SK-N-SH (cell line): ENCODE data around the gene BRME1. TPM values are rescaled to one million over a fixed set of nuclear protein-coding genes. Genes with fewer than 3 reads are reported as not detected.

ENCODE experiments used
- CTCF ChIA-PET: fragments of 300-600, 350-600 bp; formaldehyde crosslinking; extraction: SDS; loops from one replicate; lab custom pipeline; 2021; lab: Yijun Ruan, JAX
- POLR2A ChIA-PET: fragments of 350-600 bp; sonication (Branson Sonifier 250); formaldehyde crosslinking; extraction: SDS; loops from one replicate; lab custom pipeline; 2020; ENCODE audit warnings: antibody characterized with exemption, inconsistent platforms; lab: Yijun Ruan, JAX
- DNase-seq: peaks from one replicate; pipeline ENCODE4 v3.0.0; 2012
- H2AFZ ChIP-seq: fragments of 200-600 bp; sonication (generic); 2 replicates; pipeline ENCODE4 v1.8.1; 2016; ENCODE audit warnings: antibody characterized with exemption, mild to moderate bottlenecking, low read depth
- H3F3A ChIP-seq: fragments of 200-600 bp; sonication (generic); replicated peaks from 2 replicates; pipeline ENCODE3; 2016; ENCODE audit warnings: antibody characterized with exemption, mild to moderate bottlenecking; ENCODE audit not compliant: insufficient read depth
- H3K27ac ChIP-seq, 2 experiments: fragments of 200-500 bp in 1 of 2; fragments of 200-600 bp in 1 of 2; sonication (Bioruptor generic) in 1 of 2; sonication (generic), shearing (Covaris generic) in 1 of 2; 2 replicates each; pipeline versions ENCODE4 v1.5.1 to v1.6.1; 2014 to 2016; ENCODE audit warnings: low read depth in 2 of 2, inconsistent platforms in 1 of 2, low read length in 1 of 2, mild to moderate bottlenecking in 1 of 2, mixed read lengths in 1 of 2
- H3K27me3 ChIP-seq: fragments of 200-600 bp; sonication (generic), shearing (Covaris generic); 2 replicates; pipeline ENCODE4 v1.6.1; 2016; ENCODE audit warnings: mixed run types; ENCODE audit not compliant: insufficient read depth
- H3K36me3 ChIP-seq, 2 experiments: fragments of 200-500 bp in 1 of 2; fragments of 200-600 bp in 1 of 2; sonication (Bioruptor generic) in 1 of 2; sonication (generic) in 1 of 2; replicated peaks in 1 of 2; 2 replicates each; pipeline versions ENCODE3 to v1.5.1; 2014 to 2016; ENCODE audit warnings: low read length in 1 of 2, mild to moderate bottlenecking in 1 of 2; ENCODE audit not compliant: insufficient read depth in 2 of 2, control insufficient read depth in 1 of 2
- H3K4me1 ChIP-seq, 2 experiments: fragments of 200-500 bp in 1 of 2; fragments of 200-600 bp in 1 of 2; sonication (Bioruptor generic) in 1 of 2; sonication (generic), shearing (Covaris generic) in 1 of 2; 2 replicates each; pipeline versions ENCODE4 v1.5.1 to v1.6.1; 2014 to 2016; ENCODE audit warnings: low read depth in 1 of 2, low read length in 1 of 2, mixed run types in 1 of 2; ENCODE audit not compliant: insufficient read depth in 2 of 2, control insufficient read depth in 1 of 2
- H3K4me2 ChIP-seq: fragments of 200-600 bp; sonication (generic), shearing (Covaris generic); 2 replicates; pipeline ENCODE4 v1.6.1; 2017; ENCODE audit warnings: mixed run types
- H3K4me3 ChIP-seq, 2 experiments: fragments of 200-500 bp in 1 of 2; fragments of 200-600 bp in 1 of 2; sonication (Bioruptor generic) in 1 of 2; sonication (generic), shearing (Covaris generic) in 1 of 2; 2 replicates each; pipeline versions ENCODE4 v1.5.1 to v1.8.1; 2014 to 2016; ENCODE audit warnings: low read depth in 2 of 2, inconsistent platforms in 1 of 2, low read length in 1 of 2, mild to moderate bottlenecking in 1 of 2, mixed read lengths in 1 of 2, moderate library complexity in 1 of 2
- H3K79me2 ChIP-seq: fragments of 200-600 bp; sonication (generic); 2 replicates; pipeline ENCODE4 v1.8.1; 2017; ENCODE audit warnings: mild to moderate bottlenecking; ENCODE audit not compliant: insufficient read depth
- H3K9ac ChIP-seq: fragments of 200-600 bp; sonication (generic); 2 replicates; pipeline ENCODE4 v1.6.1; 2017; ENCODE audit warnings: mixed run types
- H3K9me2 ChIP-seq: fragments of 200-600 bp; sonication (generic); 2 replicates; pipeline ENCODE4 v1.6.1; 2017; ENCODE audit warnings: mixed run types
- H3K9me3 ChIP-seq: fragments of 200-600 bp; sonication (generic); 2 replicates; pipeline ENCODE4 v1.6.1; 2017; ENCODE audit warnings: mixed run types, mild to moderate bottlenecking, moderate library complexity
- H4K20me1 ChIP-seq: fragments of 200-600 bp; sonication (generic); 2 replicates; pipeline ENCODE4 v1.6.1; 2017; ENCODE audit warnings: mild to moderate bottlenecking, mixed run types; ENCODE audit not compliant: insufficient read depth
- ELF1 ChIP-seq: IDR thresholded peaks from 2 replicates; pipeline ENCODE4 v1.4.0; 2012
- FOXM1 ChIP-seq: IDR thresholded peaks from 2 replicates; pipeline ENCODE4 v1.4.0; 2012; ENCODE audit warnings: low read depth, mild to moderate bottlenecking
- GATA2 ChIP-seq: sonication (generic); formaldehyde crosslinking; IDR thresholded peaks from 2 replicates; pipeline ENCODE4 v1.5.0; 2020; ENCODE audit warnings: mild to moderate bottlenecking, missing genetic modification reagents
- MXI1 ChIP-seq: IDR thresholded peaks from 2 replicates; pipeline ENCODE4 v1.6.1; 2012; ENCODE audit warnings: mild to moderate bottlenecking, low read depth, low read length, improper control_type of control experiment
- NFIC ChIP-seq: IDR thresholded peaks from 2 replicates; pipeline ENCODE4 v1.4.0; 2012; ENCODE audit warnings: borderline replicate concordance
- POLR2AphosphoS5 ChIP-seq: IDR thresholded peaks from 2 replicates; pipeline ENCODE4 v1.6.1; 2012; ENCODE audit warnings: low read depth, low read length
- RAD21 ChIP-seq: IDR thresholded peaks from 2 replicates; pipeline ENCODE4 v1.6.1; 2012; ENCODE audit warnings: mild to moderate bottlenecking, low read length
- RCOR1 ChIP-seq: fragments of 150-350 bp; IDR thresholded peaks from 2 replicates; pipeline ENCODE4 v1.6.1; 2017; ENCODE audit warnings: antibody characterized with exemption, low read length
- TEAD4 ChIP-seq: IDR thresholded peaks from 2 replicates; pipeline ENCODE4 v1.4.0; 2012; ENCODE audit warnings: mild to moderate bottlenecking, borderline replicate concordance; ENCODE audit not compliant: insufficient read depth
- YY1 ChIP-seq: IDR thresholded peaks from 2 replicates; pipeline ENCODE4 v1.4.0; 2012; ENCODE audit warnings: low read depth, mild to moderate bottlenecking
- WGBS: methylation state at CpG from one replicate; pipeline ENCODE4 v1.1.6; 2017; ENCODE audit warnings: low lambda C conversion rate; 5-methylcytosine and 5-hydroxymethylcytosine counted together
- polyA plus RNA-seq, 3 experiments: library from polyadenylated mRNA; depleted of rRNA; stranded (reverse); fragments of >200 nt; gene quantifications; 2 replicates each; pipeline ENCODE4 v1.2.3, GENCODE V29; 2012
- TF ChIP-seq, protein P1 (sequence below): IDR thresholded peaks from 2 replicates; pipeline ENCODE4 v1.4.0; 2012; ENCODE audit warnings: low read depth
- TF ChIP-seq, protein P2 (sequence below): fragments of 200-600 bp; sonication (generic); IDR thresholded peaks from 2 replicates; pipeline ENCODE4 v1.6.1; 2017; ENCODE audit warnings: antibody characterized with exemption, mild to moderate bottlenecking, moderate library complexity
- TF ChIP-seq, protein P3 (sequence below): IDR thresholded peaks from 2 replicates; pipeline ENCODE4; 2012

Gene BRME1
- polyA plus RNA-seq, 1 of the 3 experiments (the other 2 are of a cell fraction) = 1.5 TPM

DNA sequence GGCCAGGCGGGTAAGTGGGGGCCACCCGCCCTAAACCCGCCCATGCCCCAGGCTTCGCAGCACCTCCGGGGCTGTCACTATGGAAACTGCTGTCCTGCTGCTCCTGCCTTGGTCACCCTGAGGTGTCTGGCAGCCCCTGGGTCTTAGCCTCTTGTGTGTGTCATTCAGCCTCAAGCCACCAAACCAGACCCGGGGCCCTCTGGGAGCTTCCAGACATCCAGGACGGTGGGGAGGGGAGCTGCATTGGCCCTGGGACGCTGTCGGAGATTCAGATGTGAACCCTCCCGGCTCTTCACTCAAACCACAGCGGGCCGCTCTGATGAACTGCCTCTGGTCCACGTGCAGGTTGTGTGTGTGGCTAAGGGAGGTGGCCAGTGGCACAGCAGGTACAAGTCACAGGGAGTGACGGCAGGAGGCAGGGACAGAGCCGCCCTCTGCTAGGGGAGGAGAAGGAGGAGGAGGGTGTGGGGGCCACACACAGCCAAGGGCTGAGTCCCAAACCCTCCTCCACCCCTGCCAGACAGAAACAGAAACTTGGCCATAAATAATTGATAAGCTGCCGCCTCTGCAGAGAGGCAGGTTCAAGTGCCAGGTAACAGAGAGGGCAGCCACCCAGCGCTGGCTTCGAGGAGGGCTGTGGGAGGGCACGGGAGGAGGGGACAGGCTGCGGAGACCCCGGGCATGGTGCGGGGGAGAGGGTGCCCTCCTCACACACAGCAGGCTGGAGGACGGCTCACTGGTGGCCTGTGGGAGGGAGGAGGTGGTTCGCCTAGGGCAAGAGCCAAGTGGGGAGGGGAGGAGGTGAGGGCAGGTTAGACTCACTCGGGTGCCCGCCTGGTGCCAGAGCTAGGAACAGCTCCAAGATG, 21.0 kb downstream of the BRME1 start (continued):
- TF ChIP-seq RAD21 (no peak), YY1 (no peak), NFIC (no peak), FOXM1 (no peak), ELF1 (no peak), MXI1 (no peak), TEAD4 (no peak), POLR2AphosphoS5 (no peak), RCOR1 (no peak), GATA2 (CRISPR knock-in tag) (no peak)
- TF ChIP-seq, protein P1, sequence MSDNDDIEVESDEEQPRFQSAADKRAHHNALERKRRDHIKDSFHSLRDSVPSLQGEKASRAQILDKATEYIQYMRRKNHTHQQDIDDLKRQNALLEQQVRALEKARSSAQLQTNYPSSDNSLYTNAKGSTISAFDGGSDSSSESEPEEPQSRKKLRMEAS = no peak
- TF ChIP-seq, protein P2, sequence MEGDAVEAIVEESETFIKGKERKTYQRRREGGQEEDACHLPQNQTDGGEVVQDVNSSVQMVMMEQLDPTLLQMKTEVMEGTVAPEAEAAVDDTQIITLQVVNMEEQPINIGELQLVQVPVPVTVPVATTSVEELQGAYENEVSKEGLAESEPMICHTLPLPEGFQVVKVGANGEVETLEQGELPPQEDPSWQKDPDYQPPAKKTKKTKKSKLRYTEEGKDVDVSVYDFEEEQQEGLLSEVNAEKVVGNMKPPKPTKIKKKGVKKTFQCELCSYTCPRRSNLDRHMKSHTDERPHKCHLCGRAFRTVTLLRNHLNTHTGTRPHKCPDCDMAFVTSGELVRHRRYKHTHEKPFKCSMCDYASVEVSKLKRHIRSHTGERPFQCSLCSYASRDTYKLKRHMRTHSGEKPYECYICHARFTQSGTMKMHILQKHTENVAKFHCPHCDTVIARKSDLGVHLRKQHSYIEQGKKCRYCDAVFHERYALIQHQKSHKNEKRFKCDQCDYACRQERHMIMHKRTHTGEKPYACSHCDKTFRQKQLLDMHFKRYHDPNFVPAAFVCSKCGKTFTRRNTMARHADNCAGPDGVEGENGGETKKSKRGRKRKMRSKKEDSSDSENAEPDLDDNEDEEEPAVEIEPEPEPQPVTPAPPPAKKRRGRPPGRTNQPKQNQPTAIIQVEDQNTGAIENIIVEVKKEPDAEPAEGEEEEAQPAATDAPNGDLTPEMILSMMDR = no peak

DNA sequence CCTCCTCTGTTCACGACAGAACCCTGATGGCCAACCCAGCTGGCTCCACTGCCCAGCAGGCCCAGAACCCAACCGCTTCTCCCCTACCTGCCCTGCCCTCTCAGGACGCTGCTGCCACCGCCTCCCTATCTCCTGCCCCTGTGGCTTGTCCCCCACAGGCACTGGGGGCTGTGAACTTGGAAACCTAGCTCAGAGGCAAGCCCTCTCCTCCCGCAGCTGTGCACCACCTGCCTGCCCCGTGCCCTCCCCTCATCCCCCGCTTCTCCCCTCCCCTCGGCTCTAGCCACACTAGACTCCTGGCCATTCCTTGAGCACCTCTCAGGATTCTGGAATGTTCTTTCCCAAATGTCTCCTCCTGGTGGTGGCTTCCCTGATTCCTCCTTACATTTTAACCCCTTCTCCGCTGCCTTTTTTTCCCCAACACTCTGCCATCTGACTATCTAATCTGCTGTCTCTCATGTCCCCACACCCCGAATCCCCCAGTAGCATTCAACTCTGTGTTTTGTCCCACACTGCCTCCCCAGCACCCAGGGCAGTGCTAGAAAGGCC, 22.3 kb downstream of the BRME1 start:
- Histone ChIP-seq H3K9ac (no peak overlapping the region), H3K79me2 (no peaks in the 10 kb centered on the region), H2AFZ (no peak overlapping the region), H3K4me2 (no peak overlapping the region), H3K4me3 (no peak overlapping the region), H3K36me3 (no peaks in the 10 kb centered on the region), H3K27me3 (no peaks in the 10 kb centered on the region), H3K27ac (no peak overlapping the region), H3K9me3 (no peaks in the 10 kb centered on the region), H3F3A (no peaks in the 10 kb centered on the region), H3K9me2 (no peaks in the 10 kb centered on the region), H3K4me1 (peaks cover 7 to 23% of the 10 kb centered on the region in 2 experiments; a peak in 3 of 4 replicates), H4K20me1 (no peaks in the 10 kb centered on the region)
- ChIA-PET CTCF (interaction anchor here (0.7 to 13.8 kb wide), 6 partner anchors 18 to 192 kb away, joined by 3 to 146 read pairs (median 20); partner anchors contain the start of genes IL27RA and MISP3), POLR2A (no interaction called here)
- TF ChIP-seq, protein P3, sequence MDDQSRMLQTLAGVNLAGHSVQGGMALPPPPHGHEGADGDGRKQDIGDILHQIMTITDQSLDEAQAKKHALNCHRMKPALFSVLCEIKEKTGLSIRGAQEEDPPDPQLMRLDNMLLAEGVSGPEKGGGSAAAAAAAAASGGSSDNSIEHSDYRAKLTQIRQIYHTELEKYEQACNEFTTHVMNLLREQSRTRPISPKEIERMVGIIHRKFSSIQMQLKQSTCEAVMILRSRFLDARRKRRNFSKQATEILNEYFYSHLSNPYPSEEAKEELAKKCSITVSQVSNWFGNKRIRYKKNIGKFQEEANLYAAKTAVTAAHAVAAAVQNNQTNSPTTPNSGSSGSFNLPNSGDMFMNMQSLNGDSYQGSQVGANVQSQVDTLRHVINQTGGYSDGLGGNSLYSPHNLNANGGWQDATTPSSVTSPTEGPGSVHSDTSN = no peak
- TF ChIP-seq, protein P2 = peak; percentile 32
- DNase-seq = peak; percentile 36
- WGBS = 90% methylated on average over 10 of the region's 10 CpGs
